Cardiac muscle cell (in vitro differentiated cells and primary cell): ENCODE results near the gene LRIG3. TPM values are rescaled to one million over a fixed set of nuclear protein-coding genes. Genes with fewer than 3 reads are reported as not detected.
"Not testable (repeated sequence)": the region's sequence is repeated elsewhere in the genome, so short reads cannot be mapped to it uniquely, and the experiment has no call there.

Experiments used
- DNase-seq, 2 donors: peaks; one replicate each; pipeline versions ENCODE4 v3.0.0 to v3.0.0-alpha.2; 2010 to 2017; ENCODE audit warnings: low read depth in 1 of 2, low spot score in 1 of 2
- H3K27ac ChIP-seq: fragments of 200-600 bp; sonication (generic); 2 replicates; pipeline ENCODE4 v1.5.1; 2016
- H3K27me3 ChIP-seq: fragments of 200-600 bp; sonication (generic); 2 replicates; pipeline ENCODE4 v1.6.0; 2016; ENCODE audit warnings: control low read depth
- H3K36me3 ChIP-seq: fragments of 200-600 bp; sonication (generic); 2 replicates; pipeline ENCODE4 v1.5.1; 2016; ENCODE audit warnings: control low read depth
- H3K4me1 ChIP-seq: fragments of 200-600 bp; sonication (generic); 2 replicates; pipeline ENCODE4 v1.8.1; 2017; ENCODE audit warnings: low read depth, mild to moderate bottlenecking, mixed run types
- H3K4me3 ChIP-seq: fragments of 200-600 bp; sonication (generic); 2 replicates; pipeline ENCODE4 v1.5.1; 2016; ENCODE audit warnings: mild to moderate bottlenecking
- H3K9me3 ChIP-seq: fragments of 200-600 bp; sonication (generic); 2 replicates; pipeline ENCODE4 v1.5.1; 2017; ENCODE audit warnings: low read depth, mild to moderate bottlenecking, control low read depth
- CTCF ChIP-seq: IDR thresholded peaks from 2 replicates; pipeline ENCODE4 v1.5.1; 2012; ENCODE audit warnings: low read depth, mild to moderate bottlenecking, low read length
- polyA plus RNA-seq: library from polyadenylated mRNA; unstranded; fragments of >200 nt; fragmentation: Nextera tagmentation; extraction: Ambion mirVana; gene quantifications from 2 replicates; pipeline ENCODE4 v1.2.1, GENCODE V29; 2016
- total RNA-seq: library from RNA; depleted of rRNA; stranded (reverse); fragments of >200 nt; gene quantifications from 2 replicates; pipeline ENCODE4 v1.2.3, GENCODE V29; 2016

LRIG3 gene
- total and polyA plus RNA-seq, 2 experiments from 2014 or later, result 8.5 to 24.2 TPM

- Histone ChIP-seq H3K4me1 (peaks cover 38% of the 10 kb centered on the region), H3K4me3 (no peak overlapping the region), H3K27ac (no peak overlapping the region)
Measured at GRCh38 chr12:58915037-58915436, 5.3 kb downstream of the LRIG3 start.

GRCh38 chr12:58914457-58914856, 5.8 kb downstream of the LRIG3 start:
- peaks cover 38% of the 10 kb centered on the region for H3K4me1 ChIP-seq
- H3K36me3 ChIP-seq, result no peaks in the 10 kb centered on the region
- no peak for TF ChIP-seq CTCF
- no peaks in the 10 kb centered on the region for H3K27me3 ChIP-seq
- H3K27ac ChIP-seq, result no peak overlapping the region
- no peaks in the 10 kb centered on the region for H3K9me3 ChIP-seq
- no peak for DNase-seq
- no peak overlapping the region for H3K4me3 ChIP-seq

More at GRCh38 chr12:58915037-58915436, 5.3 kb downstream of the LRIG3 start:
- Histone ChIP-seq H3K36me3 (no peaks in the 10 kb centered on the region), H3K9me3 (no peaks in the 10 kb centered on the region), H3K27me3 (no peaks in the 10 kb centered on the region)
- no peak for TF ChIP-seq CTCF
- DNase-seq, result no peak

GRCh38 chr12:58907391-58907790, 12.9 kb downstream of the LRIG3 start:
- H3K27me3 ChIP-seq, result no peaks in the 10 kb centered on the region
- peaks cover 7% of the 10 kb centered on the region for H3K36me3 ChIP-seq
- TF ChIP-seq CTCF, result no peak
- H3K9me3 ChIP-seq, result no peaks in the 10 kb centered on the region
- peak in 1 of 2 donors; percentile 66 for DNase-seq
- no peak overlapping the region for H3K27ac ChIP-seq
- H3K4me1 ChIP-seq, result no peaks in the 10 kb centered on the region
- H3K4me3 ChIP-seq, result no peak overlapping the region

GRCh38 chr12:58906917-58907316, 13.4 kb downstream of the LRIG3 start:
- no peak for TF ChIP-seq CTCF
- H3K9me3 ChIP-seq, result no peaks in the 10 kb centered on the region
- no peak for DNase-seq
- no peak overlapping the region for H3K27ac ChIP-seq
- peaks cover 7% of the 10 kb centered on the region for H3K36me3 ChIP-seq
- no peaks in the 10 kb centered on the region for H3K4me1 ChIP-seq
- H3K27me3 ChIP-seq, result no peaks in the 10 kb centered on the region
- no peak overlapping the region for H3K4me3 ChIP-seq

GRCh38 chr12:58905422-58905821, 14.9 kb downstream of the LRIG3 start:
- H3K9me3 ChIP-seq, result no peaks in the 10 kb centered on the region
- no peak overlapping the region for H3K27ac ChIP-seq
- no peaks in the 10 kb centered on the region for H3K27me3 ChIP-seq
- no peak for DNase-seq
- TF ChIP-seq CTCF, result no peak
- H3K4me1 ChIP-seq, result no peaks in the 10 kb centered on the region
- peaks cover 7% of the 10 kb centered on the region for H3K36me3 ChIP-seq
- no peak overlapping the region for H3K4me3 ChIP-seq

GRCh38 chr12:58902726-58903125, 17.6 kb downstream of the LRIG3 start:
- DNase-seq, H3K27ac ChIP-seq, H3K36me3 ChIP-seq, H3K4me3 ChIP-seq, H3K27me3 ChIP-seq, H3K9me3 ChIP-seq, H3K4me1 ChIP-seq: not testable (repeated sequence)
